GM19351 (cell line): ENCODE data around the gene OR51F2.
A peak's percentile ranks its signal among the peaks of the same experiment; 100 is the strongest.
"Not testable (repeated sequence)": the region's sequence is repeated elsewhere in the genome, so short reads cannot be mapped to it uniquely, and the experiment has no call there.

Experiments
- ATAC-seq: cut with Tn5 transposase; IDR thresholded peaks from one replicate; pipeline ENCODE4 v1.9.1; 2021; ENCODE audit warnings: mild to moderate bottlenecking, moderate library complexity; ENCODE audit not compliant: unreplicated experiment

Gene OR51F2, protein sequence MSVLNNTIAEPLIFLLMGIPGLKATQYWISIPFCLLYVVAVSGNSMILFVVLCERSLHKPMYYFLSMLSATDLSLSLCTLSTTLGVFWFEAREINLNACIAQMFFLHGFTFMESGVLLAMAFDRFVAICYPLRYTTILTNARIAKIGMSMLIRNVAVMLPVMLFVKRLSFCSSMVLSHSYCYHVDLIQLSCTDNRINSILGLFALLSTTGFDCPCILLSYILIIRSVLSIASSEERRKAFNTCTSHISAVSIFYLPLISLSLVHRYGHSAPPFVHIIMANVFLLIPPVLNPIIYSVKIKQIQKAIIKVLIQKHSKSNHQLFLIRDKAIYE

DNA sequence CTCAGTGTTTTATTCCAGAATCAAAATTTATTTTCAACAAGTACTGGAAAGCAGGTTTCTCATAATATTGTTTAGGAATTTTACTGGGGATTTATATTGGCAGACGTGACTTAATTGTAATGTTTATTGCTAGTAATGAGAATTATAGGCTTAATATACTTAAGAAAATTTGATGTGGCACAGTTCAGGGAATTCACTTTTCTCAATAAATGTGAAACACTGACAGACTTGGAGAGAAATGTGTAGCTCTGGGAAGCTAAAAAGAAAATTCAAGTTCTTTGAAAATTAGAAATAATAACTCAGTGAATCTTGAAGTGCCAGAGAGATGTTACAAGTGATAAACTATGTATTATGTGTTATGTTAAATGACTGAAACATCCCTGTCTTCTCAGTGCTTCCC, at the start of gene OR51F2:
OR51F2 (plus strand) TSS at position 301 of the 400 bp plus-strand sequence. CDS start 101 bp downstream, outside the sequence.
- ATAC-seq: no peak

DNA sequence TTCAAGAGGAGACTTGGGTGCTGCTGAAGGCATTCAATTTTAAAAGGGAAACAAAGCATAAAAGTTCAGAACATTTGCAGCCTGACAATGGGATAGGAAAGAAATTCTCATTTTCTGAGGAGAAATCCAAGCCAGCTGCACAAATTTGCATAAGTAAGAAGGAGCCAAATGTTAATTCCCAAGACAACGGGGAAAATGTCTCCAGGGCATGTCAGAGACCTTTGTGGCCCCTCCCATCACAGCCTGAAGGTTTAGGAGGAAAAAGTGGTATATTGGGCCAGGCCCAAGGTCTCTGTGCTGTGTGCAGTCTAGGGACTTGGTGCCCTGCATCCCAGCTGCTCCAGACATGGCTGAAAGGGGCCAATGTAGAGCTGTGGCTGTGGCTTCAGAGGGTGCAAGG, 38.7 kb upstream of the OR51F2 start:
- no peak for ATAC-seq

DNA sequence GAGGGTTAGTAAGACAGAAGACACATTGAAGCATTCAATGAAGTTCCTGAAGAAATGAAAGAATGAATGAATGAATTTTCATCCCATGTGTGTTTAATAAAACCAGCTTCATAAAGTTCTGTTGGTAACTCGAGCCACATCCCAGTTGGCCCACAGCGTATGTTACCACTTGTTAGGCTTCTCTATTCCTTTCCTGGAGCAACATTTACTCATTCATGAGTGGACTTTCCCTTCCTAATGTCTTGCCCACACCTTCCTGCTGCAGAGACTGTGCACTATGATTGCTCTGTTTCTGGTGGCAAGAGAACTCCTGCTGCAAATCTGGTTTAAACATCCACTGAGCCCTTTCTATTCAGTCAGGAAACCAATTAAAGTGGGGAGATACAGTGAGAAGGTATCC, 23.9 kb upstream of the OR51F2 start:
- ATAC-seq: no peak

DNA sequence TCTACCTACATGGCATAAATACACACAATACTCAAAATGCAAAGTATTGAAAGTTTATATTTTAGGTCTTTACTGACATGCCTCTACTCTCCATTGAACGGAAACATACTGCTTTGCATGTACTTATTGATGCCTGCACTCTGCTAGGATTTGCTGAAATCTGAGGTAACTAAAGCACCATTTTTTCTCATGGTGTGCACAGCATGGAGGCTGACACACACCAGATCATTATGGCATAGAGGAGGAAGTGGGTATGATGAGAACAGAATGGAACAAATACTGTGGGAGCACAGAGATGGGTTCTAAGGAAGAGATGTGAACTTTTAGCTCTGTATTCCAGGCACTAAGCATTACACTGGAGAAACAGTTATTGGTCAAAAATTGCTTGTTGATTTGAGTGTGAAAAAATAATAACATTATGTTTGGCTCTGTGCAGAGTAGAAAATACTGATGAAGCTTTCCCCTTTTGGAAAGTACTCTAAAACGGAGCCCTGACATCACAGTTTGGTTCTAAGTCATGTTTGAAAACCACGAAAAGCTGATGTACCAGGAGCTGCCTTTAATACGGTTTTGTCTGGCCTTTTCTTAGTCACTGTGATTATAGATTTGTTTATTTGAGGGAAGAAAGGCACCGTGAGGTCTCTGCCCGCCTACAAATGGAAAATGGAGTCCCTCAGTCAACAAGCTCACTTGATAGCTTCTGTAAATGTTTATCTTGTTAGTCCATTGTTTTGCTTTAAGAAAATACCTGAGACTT, 22.5 kb upstream of the OR51F2 start:
- peak; percentile 66 for ATAC-seq

DNA sequence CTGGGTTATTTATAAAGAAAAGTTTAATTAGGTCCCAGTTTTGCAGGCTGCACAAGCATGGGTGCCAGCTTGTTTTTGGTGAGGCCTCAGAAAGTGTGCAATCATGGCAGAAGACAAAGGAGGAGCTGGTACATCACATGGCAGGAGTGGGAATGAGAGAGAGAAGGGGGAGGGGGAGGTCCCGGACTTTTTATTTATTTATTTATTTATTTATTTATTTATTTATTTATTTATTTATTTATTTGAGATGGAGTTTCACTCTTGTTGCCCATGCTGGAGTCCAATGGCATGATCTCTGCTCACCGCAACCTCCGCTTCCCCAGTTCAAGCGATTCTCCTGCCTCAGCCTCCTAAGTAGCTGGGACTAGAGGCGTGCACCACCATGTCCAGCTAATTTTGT, 19.8 kb upstream of the OR51F2 start:
- not testable (repeated sequence) for ATAC-seq

DNA sequence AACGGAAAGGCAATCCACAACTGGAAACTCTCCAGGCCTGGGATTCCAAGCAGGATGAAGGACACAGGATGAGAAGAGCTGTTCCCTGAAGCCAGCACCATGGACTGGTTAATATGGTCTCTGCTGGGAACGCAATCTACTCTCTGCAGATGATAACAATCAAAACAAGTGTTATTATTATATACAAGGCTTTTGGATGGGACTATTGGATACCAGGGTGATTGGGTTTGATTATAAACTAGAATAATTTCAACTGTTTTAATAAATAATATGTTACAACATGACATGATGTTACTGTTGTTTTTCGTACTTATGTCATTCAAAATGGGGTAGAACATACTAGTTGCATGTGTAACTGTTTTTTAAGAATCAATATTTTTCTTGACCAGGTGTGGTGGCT, 16.8 kb upstream of the OR51F2 start, which contains the start of gene OR52R1:
OR52R1 (minus strand) TSS at position 101 of the 400 bp plus-strand sequence; CDS start at position 101, 0 bp downstream.
- no peak for ATAC-seq

DNA sequence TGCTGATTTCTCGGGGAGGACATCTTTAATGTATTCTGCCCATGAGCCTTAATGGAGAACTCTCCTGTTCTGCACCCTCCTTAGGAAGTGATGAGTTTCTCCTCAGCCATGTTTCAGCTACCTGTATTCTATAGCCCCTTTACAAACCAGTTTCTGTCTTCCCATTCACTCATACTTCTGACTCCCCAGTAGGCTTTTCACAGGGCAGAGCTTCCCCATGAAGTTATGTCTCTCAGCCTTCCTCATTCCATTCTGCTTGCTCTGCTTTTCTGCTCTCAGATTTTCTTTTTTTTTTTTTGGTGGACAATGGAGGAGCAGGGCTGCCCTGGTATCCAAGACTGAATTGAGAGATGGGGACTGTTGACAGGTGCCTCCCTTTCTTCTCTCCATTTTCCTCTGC, 12.6 kb upstream of the OR51F2 start:
- ATAC-seq: no peak

DNA sequence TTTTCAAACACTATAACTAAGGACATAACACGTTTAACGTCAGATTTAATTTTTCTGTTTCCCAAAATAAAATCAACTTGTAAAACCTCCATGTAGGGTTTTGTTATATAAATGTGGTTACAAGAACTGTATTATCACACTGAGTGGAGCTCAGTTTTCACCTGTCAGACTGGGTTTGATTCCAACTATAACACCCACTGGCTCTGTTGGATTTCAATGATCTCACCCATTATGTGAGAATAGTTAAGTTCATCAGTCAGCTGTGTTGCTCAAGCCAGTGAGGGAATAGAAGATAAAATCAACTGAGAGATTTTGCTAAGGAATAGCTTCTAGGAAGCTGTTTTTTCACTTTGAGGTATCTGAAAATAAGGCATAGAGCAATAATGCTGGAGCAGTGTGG, 11.9 kb upstream of the OR51F2 start:
- ATAC-seq: no peak

DNA sequence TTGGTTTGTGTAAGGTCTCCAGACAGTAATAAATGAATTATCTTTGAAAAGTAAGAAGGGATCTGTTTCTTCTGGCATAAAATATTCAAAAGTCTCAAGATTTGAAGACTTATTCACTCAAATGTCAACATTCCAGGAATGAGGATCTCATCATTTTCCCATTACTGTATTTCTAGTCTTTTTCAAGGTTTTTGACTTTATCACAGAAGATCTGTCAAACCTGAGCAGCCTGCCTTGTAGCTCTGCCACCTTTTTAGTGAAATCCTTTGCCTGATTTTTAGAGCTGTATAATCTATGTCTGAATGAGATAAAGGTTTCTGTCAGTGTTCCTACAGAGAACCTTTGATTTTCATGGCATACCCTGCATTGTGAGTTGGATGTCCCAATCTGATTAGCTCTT, 4.0 kb downstream of the OR51F2 start:
- ATAC-seq: no peak

DNA sequence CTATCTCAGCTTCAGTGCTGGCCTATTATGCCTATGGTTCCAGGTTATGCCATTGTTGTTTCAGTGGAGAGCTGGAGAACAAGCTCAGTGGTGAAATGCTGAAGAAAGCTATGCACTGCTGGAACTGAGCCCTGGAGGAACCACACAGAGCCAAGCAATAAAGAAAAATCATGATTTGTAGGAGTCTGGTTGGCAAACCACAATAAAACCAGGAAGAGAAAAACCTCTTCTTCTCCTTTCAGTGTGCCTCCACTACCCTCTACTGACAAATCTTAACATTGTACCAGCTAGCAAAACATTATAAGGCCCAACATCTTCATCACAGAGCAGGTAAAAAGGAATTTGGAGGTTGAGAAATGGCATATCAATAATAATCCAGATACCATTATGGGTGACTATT, 5.3 kb downstream of the OR51F2 start:
- ATAC-seq: no peak

DNA sequence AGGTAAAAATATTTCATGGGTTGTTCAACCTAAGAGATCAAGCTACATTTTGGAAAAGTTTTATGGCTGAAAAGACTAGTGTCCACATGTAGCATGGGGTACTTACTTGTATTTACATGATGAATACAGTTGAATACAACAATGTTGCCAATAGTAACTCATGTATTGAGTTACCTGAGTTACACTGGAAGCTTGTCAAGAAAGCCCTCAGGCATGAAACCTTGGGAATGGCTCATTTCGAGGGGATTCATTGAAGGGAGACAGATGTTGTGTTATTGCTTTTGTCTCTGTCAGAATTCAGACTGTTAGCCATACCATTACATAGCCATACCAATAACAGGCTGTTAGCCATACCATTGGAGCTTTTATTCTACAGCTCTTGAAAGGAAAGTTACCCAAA, 9.2 kb downstream of the OR51F2 start:
- no peak for ATAC-seq

DNA sequence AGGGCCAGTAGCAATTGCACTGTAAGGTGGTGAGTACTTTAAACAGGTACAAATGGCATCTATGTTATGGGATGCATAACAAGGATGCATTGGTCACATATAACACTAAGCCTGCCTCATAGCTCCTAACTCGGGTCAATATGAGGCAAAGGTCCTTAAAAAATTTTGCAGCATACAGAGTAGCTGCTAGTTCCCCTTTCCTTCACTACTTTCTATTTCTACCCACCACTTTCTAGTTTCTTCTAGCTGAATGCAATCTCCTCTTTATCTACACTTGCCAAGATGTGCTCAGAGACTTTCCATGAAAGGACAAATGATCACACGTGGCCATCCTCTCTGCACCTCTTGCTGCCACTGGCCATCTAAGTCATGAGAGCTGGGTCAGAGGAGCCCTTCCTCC, 9.8 kb downstream of the OR51F2 start:
- ATAC-seq: peak; percentile 53

DNA sequence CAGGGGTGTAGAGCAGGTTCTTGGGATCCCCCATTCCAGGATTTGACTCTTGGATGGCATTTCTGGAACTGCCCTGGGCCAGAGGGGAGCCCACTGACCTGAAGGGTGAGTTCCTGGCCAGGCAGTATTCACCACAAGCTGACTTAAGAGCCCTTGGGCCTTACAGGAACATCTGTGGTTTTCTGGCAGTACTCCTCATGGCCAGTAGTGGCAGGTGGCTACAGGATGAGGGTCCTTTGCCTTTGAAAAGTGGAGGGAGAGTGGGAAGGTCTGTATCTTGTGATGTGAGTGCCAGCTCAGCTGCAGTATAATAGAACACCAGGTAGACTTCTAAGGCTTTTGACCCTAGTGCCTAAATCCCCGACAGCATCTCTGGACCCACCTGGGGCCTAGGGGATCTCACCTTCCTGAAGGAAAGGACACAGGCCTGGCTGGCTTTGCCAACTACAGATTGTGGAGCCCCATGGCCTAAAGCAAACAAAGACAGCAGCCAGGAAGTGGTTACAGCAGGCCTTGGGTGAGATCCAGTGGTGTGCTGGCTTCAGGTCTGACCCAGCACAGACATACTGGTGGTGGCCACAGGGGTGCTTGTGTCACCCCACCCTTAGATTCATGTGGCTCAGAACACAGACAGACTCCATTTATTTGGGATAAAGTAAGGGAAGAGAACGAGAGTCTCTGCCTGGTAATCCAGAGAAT, 18.9 kb downstream of the OR51F2 start:
- ATAC-seq: no peak

DNA sequence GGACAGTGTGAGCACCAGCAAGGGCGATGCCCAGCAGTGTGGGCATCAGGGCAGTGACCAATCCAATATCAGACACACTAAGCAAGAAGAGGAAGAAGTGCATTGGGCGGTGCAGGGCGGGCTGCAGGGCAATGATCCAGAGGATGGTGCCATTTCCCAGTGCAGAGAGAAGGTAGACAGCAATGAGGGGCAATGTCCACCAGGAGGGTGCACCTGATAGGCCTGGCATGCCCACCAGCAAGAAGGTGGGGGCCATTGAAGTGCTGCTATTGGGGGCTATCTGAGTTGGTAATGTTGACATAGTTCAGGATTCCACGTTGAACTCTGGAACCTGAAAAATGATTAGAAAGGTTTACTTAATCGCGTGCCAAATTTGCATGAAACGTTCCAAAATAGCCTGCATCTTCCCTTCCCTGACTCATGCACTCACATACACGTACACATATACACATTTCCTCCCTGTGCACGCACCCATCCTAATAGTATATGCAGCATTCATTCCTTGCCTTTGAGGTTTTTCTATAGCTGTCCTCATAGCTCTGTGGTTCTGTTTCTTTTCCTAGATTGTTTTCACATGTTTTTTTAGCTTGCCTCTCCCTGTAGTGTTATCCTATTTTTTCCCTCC, 27.9 kb downstream of the OR51F2 start, which contains the start of gene OR51S1:
OR51S1 (minus strand) TSS at position 301 of the 625 bp plus-strand sequence; CDS start at position 301, 0 bp downstream.
- ATAC-seq: no peak

DNA sequence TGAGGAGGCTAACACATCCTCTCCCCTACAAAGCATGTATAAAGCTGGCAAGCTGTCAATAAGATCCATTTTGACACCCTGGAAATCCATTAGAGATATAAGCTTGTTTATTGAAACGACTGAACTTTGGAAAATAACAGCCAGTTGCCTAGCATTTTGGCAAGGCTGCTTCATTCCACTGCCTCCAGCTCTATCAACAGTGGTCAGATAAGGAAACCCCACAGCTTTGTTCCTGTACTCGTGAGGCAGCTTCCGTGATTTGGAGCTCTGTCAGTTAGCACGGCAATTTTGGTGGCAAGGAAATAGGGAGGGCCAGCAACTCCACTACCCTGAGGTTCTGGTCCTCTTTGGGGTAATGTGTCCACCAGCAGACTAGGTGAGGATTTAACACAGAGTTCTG, 29.9 kb downstream of the OR51F2 start:
- no peak for ATAC-seq

DNA sequence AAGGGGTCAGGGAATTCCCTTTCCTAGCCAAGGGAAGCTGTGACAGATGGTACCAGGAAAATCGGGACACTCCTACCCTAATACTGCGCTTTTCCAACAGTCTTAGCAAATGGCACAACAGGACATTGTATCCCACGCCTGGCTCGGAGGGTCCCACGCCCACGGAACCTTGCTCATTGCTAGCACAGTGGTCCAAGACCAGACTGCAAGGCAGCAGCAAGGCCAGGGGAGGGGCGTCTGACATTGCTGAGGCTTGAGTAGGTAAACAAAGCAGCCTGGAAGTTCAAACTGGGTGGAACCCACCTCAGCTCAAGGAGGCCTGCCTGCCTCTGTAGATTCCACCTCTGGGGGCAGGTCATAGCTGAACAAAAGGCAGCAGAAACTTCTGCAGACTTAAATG, 33.2 kb downstream of the OR51F2 start:
- not testable (repeated sequence) for ATAC-seq

DNA sequence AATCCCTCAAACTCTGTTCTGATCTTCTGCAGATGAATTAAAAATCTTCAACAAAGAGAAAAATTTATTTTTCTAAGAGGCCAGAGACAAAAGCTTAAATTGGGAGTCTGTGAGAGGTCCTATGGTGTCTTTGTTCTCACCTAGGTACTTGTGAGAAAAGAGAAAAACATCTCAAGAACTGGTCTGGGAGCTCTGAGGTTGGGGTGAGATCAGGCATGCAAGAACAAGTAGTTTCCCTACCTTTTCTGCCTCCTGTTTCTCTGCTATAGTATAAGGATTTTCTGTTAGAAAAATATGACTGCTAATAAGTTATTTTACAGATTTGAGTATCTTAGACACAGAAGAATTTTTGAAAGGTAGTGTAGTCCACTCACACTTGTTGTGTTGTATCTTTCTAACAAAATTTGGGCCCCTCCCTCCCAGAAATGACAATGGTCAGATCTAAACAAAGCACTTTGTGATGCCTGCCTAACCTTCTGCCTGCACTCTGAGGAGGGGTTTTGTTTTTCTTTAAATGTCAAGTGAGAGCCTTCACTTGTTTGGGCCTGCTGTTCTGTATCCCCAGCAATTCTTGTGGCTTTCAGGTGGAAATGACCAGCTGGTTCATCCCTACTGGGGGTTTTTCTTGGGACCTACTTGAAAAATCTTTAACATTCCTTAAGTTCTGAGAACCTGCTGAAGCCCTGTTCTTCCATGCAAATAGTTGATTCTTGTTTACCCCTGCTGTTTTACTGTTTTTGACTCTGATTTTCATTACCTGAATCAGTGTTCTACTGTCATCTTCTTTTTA, 41.5 kb downstream of the OR51F2 start:
- ATAC-seq: no peak

DNA sequence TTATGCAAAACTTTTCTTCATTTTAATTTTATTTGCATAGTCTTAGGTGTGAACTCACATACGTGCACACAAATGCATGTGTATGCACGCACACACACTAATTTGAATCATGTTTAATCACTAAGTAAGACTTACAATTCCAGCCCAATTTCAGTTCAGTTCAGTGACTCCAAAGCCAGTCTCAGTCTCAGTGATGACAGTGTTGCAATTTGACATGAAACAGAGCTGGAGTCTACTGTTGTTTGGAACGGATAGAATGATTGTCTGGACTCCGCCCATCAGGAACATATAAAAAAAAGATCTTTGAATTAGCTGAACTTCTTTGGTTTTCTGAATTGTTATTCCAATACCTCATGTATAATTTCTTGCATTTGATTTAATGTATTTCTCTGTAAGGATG, 42.8 kb downstream of the OR51F2 start:
- no peak for ATAC-seq

DNA sequence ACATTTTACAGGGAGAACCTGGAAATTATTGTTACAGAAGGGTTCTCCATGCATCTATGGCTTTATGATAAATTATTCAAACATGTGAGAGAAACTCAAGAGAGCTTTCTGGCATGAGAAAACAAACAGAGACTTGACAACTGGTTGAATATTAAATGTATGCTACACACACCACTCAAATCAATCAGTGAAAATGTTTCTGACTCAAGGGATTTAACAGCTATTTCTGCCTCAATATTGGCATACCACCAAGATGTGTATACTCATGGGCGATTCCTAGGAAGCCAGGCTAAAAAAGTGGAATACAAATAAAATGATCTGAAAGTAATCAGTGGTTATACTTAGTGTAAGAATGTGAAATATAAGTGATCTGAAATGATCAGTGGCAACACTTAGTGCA, 44.7 kb downstream of the OR51F2 start:
- ATAC-seq: no peak
